Stimulated activated CD8-positive, alpha-beta memory T cell treated with anti-CD3 and anti-CD28 coated beads, Interleukin-12 subunit alpha, Interleukin-12 subunit beta, amount 100 ng/mL, for 1 hour (primary cell): ENCODE results near the gene GYG2.
"Not testable (repeated sequence)": the region's sequence is repeated elsewhere in the genome, so short reads cannot be mapped to it uniquely, and the experiment has no call there.

Experiments
- DNase-seq: peaks from one replicate; pipeline ENCODE4 v3.0.0-alpha.2; 2020; ENCODE audit warnings: low read depth

GYG2 gene

GRCh38 chrX:2907295-2907694, 78.6 kb downstream of the GYG2 start:
- DNase-seq = no peak

GRCh38 chrX:2908125-2908685, 79.5 kb downstream of the GYG2 start:
- no peak for DNase-seq

GRCh38 chrX:2910109-2910508, 81.4 kb downstream of the GYG2 start:
- DNase-seq = no peak

- DNase-seq = no peak
Measured at GRCh38 chrX:2913118-2913517, 84.4 kb downstream of the GYG2 start.

- DNase-seq = no peak
Measured at GRCh38 chrX:2917767-2918166, 89.0 kb downstream of the GYG2 start.

- DNase-seq = no peak
Measured at GRCh38 chrX:2921193-2921592, 92.5 kb downstream of the GYG2 start.

GRCh38 chrX:2921750-2922149, 93.0 kb downstream of the GYG2 start:
- no peak for DNase-seq

- DNase-seq = no peak
Measured at GRCh38 chrX:2924151-2924550, 95.4 kb downstream of the GYG2 start.

GRCh38 chrX:2926255-2926654, 97.5 kb downstream of the GYG2 start:
- DNase-seq = not testable (repeated sequence)

- DNase-seq = no peak
Measured at GRCh38 chrX:2926664-2927275, 98.0 kb downstream of the GYG2 start.

GRCh38 chrX:2928191-2928582, 99.5 kb downstream of the GYG2 start:
- no peak for DNase-seq

GRCh38 chrX:2928583-2929434, 100.1 kb downstream of the GYG2 start, which contains the start of gene ARSD:
ARSD (minus strand) TSS chrX:2929339; CDS start chrX:2929275, 64 bp downstream.
- DNase-seq = no peak

- no peak for DNase-seq
Measured at GRCh38 chrX:2931155-2931554, 102.4 kb downstream of the GYG2 start.

- no peak for DNase-seq
Measured at GRCh38 chrX:2931612-2932011, 102.9 kb downstream of the GYG2 start.
